GM10266 (cell line): ENCODE results near the gene KSR1.
"Not testable (repeated sequence)": the region's sequence is repeated elsewhere in the genome, so short reads cannot be mapped to it uniquely, and the experiment has no call there.

Experiments
- DNase-seq: peaks from one replicate; pipeline ENCODE4 v3.0.0; 2012; ENCODE audit errors: extremely low spot score
- TF ChIP-seq, protein P1 (sequence below): IDR thresholded peaks from 2 replicates; pipeline ENCODE4 v1.5.1; 2012; ENCODE audit warnings: mild to moderate bottlenecking, low read depth; ENCODE audit not compliant: control insufficient read depth, insufficient read depth; ENCODE audit errors: missing control alignments

The KSR1 gene

DNA sequence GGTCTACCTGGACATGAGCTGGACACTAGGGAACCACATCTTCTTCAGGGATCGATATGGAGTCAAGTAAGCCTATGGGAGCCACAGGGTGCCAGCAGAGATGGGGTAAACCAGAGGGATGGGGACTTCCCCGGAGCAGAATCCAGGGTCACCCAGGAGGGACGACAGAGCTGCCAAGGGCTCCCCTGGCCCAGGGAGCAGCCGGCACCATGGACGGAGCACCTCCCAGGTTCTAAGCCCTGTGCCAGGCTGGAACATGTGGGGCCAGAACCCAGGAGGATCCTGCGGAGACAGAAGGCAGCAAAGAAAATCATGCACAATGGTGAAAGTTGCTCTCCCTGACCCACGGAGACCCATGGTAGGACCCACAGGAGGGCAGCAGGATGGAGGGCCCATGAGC lies 33.6 kb upstream of the KSR1 start:
- no peak for DNase-seq
- TF ChIP-seq, protein P1, sequence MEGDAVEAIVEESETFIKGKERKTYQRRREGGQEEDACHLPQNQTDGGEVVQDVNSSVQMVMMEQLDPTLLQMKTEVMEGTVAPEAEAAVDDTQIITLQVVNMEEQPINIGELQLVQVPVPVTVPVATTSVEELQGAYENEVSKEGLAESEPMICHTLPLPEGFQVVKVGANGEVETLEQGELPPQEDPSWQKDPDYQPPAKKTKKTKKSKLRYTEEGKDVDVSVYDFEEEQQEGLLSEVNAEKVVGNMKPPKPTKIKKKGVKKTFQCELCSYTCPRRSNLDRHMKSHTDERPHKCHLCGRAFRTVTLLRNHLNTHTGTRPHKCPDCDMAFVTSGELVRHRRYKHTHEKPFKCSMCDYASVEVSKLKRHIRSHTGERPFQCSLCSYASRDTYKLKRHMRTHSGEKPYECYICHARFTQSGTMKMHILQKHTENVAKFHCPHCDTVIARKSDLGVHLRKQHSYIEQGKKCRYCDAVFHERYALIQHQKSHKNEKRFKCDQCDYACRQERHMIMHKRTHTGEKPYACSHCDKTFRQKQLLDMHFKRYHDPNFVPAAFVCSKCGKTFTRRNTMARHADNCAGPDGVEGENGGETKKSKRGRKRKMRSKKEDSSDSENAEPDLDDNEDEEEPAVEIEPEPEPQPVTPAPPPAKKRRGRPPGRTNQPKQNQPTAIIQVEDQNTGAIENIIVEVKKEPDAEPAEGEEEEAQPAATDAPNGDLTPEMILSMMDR = no peak

DNA sequence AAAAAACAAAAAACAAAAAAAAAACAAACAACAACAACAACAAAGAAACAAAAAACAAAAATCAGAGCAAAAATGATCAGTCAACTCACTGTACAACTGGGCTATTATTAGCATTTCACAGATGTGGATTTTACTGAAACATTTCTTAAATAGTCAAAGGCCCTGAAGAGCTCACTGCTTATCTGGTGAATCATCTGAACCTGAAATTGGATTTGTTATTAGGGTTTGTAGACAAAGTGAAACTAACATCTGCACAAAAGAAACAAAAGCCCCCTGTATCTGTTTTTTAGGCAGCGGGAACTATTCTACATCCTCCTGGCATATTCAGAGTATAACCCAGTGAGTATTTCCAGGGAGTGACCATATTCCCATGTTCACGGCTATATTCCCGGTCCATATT lies 32.6 kb upstream of the KSR1 start:
- DNase-seq = no peak
- TF ChIP-seq, protein P1 = no peak

DNA sequence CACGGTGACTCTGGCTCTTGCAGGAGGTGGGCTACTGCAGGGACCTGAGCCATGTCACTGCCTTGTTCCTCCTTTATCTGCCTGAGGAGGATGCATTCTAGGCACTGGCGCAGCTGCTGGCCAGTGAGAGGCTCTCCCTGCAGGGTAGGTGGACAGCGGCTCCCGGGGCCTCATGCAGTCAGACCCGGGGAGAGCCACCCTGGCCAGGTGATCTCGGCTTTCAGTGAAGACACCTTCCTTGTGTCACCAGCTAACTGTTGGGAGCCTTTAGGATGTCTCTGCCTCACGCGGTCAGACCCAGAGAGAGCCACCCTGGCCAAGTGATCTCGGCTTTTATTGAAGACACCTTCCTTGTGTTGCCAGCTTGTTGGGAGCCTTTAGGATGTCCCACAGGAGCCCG lies 31.7 kb upstream of the KSR1 start:
- TF ChIP-seq, protein P1 = no peak
- DNase-seq = no peak

DNA sequence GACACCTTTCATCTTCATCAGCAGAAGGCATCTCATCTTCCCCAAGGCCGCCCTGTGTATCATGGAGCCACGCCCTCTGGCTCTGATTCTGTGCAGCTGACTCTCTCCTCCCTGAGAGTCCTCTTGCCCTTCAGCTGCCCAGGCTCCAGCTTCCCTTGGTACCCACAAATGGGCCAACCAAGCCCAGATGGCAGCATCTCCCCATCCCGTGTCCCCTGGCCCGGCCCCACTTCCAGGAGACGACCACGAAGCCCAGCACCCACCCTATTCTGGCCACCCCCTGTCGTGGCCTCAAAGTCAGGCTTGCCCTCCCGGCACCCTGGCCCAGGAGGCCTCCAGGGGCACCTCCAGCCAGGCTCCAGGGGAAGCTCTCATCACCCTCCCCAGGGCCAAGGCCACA lies 31.3 kb upstream of the KSR1 start:
- TF ChIP-seq, protein P1 = no peak

DNA sequence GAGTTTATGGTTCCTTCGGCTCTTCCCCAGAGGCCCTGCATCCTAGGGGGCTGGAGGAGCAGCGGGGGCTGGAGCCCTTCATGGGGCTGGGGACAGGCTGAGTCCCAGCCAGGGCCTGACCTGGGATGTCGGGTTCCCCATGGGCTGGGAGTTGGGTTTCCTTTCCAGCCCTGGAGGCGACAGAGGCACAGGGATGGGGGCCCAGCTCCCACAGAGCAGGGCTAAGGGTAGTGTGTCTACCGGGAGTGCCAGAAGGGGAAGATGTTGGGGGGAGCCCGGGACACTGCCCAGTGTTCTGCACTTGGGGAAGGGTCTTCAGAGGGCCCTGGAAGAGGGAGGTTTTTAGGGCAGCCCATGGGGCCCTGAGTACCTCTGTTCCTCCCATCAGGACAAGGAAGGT lies 30.7 kb upstream of the KSR1 start:
- not testable (repeated sequence) for DNase-seq

More for the DNA sequence above, 31.3 kb upstream of the KSR1 start:
- no peak for DNase-seq

DNA sequence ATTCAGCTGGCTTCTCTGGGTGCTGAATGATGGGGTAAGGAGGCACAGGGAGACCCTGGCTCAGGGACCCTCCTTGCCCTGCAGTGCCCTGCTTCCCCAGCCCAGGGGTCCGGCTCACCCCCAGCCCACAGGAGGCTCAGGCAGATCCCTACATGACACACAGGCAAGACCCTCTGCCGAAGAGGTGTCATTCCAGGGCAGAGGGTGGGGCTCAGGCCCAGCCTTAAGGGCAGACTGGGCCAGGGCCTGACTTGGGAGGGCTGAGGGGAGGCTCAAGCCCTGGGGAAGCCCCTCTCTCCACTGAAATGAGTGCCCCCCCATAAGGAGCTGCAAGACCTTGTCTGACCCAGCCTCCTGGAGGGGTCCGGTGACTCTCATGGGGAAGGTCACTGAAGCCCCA lies 30.3 kb upstream of the KSR1 start:
- TF ChIP-seq, protein P1 = no peak
- no peak for DNase-seq

DNA sequence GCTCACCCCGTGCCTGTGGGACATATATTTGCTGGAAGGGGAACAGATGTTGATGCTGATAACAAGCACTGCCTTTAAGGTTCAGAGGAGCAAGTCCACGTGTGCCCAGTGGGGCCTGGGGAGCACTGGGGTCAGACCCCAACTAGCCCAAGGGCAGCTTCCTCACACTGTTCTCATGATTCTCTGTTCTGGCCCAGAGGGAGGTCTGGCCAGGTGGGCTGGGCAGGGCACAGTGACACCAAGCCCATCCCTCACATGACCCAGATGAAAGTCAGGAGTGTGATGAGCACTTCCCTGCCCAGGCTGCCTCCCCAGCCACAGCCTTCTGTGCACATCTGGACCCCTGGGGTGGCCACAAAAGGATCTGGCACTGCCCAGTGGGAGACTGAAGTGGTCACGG lies 29.8 kb upstream of the KSR1 start:
- not testable (repeated sequence) for DNase-seq

DNA sequence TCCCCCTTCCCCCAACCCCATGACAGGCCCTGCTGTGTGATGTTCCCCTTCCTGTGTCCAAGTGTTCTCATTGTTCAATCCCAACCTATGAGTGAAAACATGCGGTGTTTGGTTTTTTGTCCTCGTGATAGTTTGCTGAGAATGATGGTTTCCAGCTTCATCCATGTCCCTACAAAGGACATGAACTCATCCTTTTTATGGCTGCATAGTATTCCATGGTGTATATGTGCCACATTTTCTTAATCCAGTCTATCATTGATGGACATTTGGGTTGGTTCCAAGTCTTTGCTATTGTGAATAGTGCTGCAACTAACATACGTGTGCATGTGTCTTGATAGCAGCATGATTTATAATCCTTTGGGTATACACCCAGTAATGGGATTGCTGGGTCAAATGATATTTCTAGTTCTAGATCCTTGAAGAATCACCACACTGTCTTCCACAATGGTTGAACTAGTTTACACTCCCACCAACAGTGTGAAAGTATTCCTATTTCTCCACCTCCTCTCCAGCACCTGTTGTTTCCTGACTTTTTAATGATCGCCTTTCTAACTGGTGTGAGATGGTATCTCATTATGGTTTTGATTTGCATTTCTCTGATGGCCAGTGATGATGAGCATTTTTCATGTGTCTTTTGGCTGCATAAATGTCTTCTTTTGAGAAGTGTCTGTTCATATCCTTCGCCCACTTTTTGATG lies 28.9 kb upstream of the KSR1 start:
- DNase-seq = not testable (repeated sequence)

DNA sequence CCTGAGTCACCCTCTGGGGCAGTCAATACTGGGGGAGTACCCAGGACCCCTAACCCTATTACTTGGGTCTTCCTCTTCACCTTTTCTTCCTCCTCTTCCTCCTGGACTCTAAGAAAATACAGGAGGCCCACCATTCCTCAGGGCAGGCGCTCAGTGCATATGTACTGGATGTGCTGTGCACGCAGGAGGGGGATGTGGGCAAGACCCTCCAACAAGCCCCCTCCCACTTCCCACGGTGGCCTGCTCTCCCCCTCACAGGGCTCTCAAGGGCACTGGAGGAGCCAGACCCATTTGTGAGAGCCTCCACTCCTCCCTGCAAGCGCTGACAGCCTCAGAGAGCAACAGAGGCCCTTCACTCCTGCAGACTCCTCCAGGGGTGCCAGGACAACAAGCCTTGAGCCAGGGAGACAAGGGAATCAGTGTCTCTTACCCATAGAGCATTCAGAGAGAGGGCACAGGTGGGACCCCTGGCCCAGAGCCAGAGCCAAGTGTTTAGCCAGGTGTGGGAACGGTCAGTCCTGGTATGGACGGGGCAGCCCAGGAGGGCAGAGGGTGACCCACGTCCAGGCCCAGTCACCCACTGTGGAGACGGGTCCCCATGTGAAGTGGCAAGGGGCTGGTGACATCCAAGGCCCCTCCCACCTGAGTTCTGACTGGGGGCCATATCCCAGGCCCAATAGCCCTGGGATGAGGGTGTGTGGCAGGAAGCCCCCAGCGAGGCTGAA lies 27.3 kb upstream of the KSR1 start:
- TF ChIP-seq, protein P1 = no peak
- DNase-seq = no peak
